Measurements from ENCODE around the gene NINJ2. TPM values are rescaled to one million over a fixed set of nuclear protein-coding genes. Genes with fewer than 3 reads are reported as not detected.

Gene NINJ2
- total RNA-seq, 2 experiments from 2014 or later = 1.1 to 3.4 TPM

- Histone ChIP-seq H3K4me1 (ENCODE audit: insufficient read depth, low read length) (peaks cover 13% of the 10 kb centered on the region), H3K9me3 (ENCODE audit: control insufficient read depth in 1 of 2, insufficient read depth in 1 of 2, low read length in 2 of 2) (no peaks in the 10 kb centered on the region), H3K27ac (ENCODE audit: low read depth in 1 of 2, low read length in 2 of 2) (no peak overlapping the region), H3K36me3 (ENCODE audit: insufficient read depth, low read length) (no peaks in the 10 kb centered on the region), H3K27me3 (ENCODE audit: control insufficient read depth in 1 of 2, insufficient read depth in 2 of 2, low read length in 2 of 2) (no peaks in the 10 kb centered on the region), H3K4me3 (ENCODE audit: low read length) (no peak overlapping the region)
- H3K4me3 Mint-ChIP-seq = no peak overlapping the region
- H3K27me3 Mint-ChIP-seq = no peaks in the 10 kb centered on the region
- intact Hi-C loops (cut with DNase I, micrococcal nuclease) = no loop called here
- ChIA-PET POLR2A (interaction anchor here (0.9 kb wide), 1 partner anchor 9 kb away, joined by 3 read pairs; no protein-coding TSS in a partner anchor), CTCF (no interaction called here)
- no peak overlapping the region for H3K27ac Mint-ChIP-seq
- peaks cover 19% of the 10 kb centered on the region for H3K4me1 Mint-ChIP-seq (ENCODE audit: low read depth)
- TF ChIP-seq CTCF (IDR thresholded peaks at IDR 0.05) = no peak
- DNase-seq (no peak), ATAC-seq (ENCODE audit: poor library complexity) (no peak)
- no peaks in the 10 kb centered on the region for H3K36me3 Mint-ChIP-seq (ENCODE audit: low read depth)
- H3K9me3 Mint-ChIP-seq = no peaks in the 10 kb centered on the region
Measured at GRCh38 chr12:604956-605355, 58.3 kb downstream of the NINJ2 start.

GRCh38 chr12:602700-603068 lies 60.6 kb downstream of the NINJ2 start:
- intact Hi-C loops (cut with DNase I, micrococcal nuclease) = no loop called here
- no peak for DNase-seq
- Mint-ChIP-seq H3K4me1 (ENCODE audit: low read depth) (peaks cover 10% of the 10 kb centered on the region), H3K9me3 (no peaks in the 10 kb centered on the region), H3K36me3 (ENCODE audit: low read depth) (no peaks in the 10 kb centered on the region), H3K4me3 (no peak overlapping the region), H3K27ac (no peak overlapping the region), H3K27me3 (no peaks in the 10 kb centered on the region)
- H3K27me3 ChIP-seq (ENCODE audit: control insufficient read depth in 1 of 2, insufficient read depth in 2 of 2, low read length in 2 of 2) = no peaks in the 10 kb centered on the region
- H3K36me3 ChIP-seq (ENCODE audit: insufficient read depth, low read length) = no peaks in the 10 kb centered on the region
- H3K27ac ChIP-seq (ENCODE audit: low read depth in 1 of 2, low read length in 2 of 2) = no peak overlapping the region
- ChIA-PET POLR2A (no interaction called here), CTCF (no interaction called here)
- H3K9me3 ChIP-seq (ENCODE audit: control insufficient read depth in 1 of 2, insufficient read depth in 1 of 2, low read length in 2 of 2) = no peaks in the 10 kb centered on the region
- no peak for TF ChIP-seq CTCF (IDR thresholded peaks at IDR 0.05)
- peaks cover 7% of the 10 kb centered on the region for H3K4me1 ChIP-seq (ENCODE audit: insufficient read depth, low read length)
- no peak overlapping the region for H3K4me3 ChIP-seq (ENCODE audit: low read length)
- no peak for ATAC-seq (ENCODE audit: poor library complexity)

- Histone ChIP-seq H3K4me3 (ENCODE audit: low read length) (no peak overlapping the region), H3K4me1 (ENCODE audit: insufficient read depth, low read length) (peaks cover 1% of the 10 kb centered on the region), H3K27ac (ENCODE audit: low read depth in 1 of 2, low read length in 2 of 2) (no peak overlapping the region), H3K9me3 (ENCODE audit: control insufficient read depth in 1 of 2, insufficient read depth in 1 of 2, low read length in 2 of 2) (no peaks in the 10 kb centered on the region), H3K27me3 (ENCODE audit: control insufficient read depth in 1 of 2, insufficient read depth in 2 of 2, low read length in 2 of 2) (no peaks in the 10 kb centered on the region), H3K36me3 (ENCODE audit: insufficient read depth, low read length) (no peaks in the 10 kb centered on the region)
- Mint-ChIP-seq H3K36me3 (ENCODE audit: low read depth) (no peaks in the 10 kb centered on the region), H3K9me3 (no peaks in the 10 kb centered on the region), H3K27me3 (no peaks in the 10 kb centered on the region), H3K4me1 (ENCODE audit: low read depth) (peaks cover 5% of the 10 kb centered on the region), H3K27ac (no peak overlapping the region), H3K4me3 (no peak overlapping the region)
- ChIA-PET POLR2A (no interaction called here), CTCF (no interaction called here)
- intact Hi-C loops (cut with DNase I, micrococcal nuclease) = no loop called here
- DNase-seq = no peak
- no peak for TF ChIP-seq CTCF (IDR thresholded peaks at IDR 0.05)
- ATAC-seq (ENCODE audit: poor library complexity) = no peak
Measured at GRCh38 chr12:601976-602699, 61.1 kb downstream of the NINJ2 start.

Measured in CD4-positive, alpha-beta T cell (primary cell).